ENCODE results near the gene SLC16A5. TPM values are rescaled to one million over a fixed set of nuclear protein-coding genes. Genes with fewer than 3 reads are reported as not detected.
"Not testable (repeated sequence)": the region's sequence is repeated elsewhere in the genome, so short reads cannot be mapped to it uniquely, and the experiment has no call there.

Gene SLC16A5
- total RNA-seq, 1 donor from 2014 or later: 7.1 TPM

GRCh38 chr17:75067856-75068255, 19.9 kb upstream of the SLC16A5 start:
- no peak overlapping the region for H3K27ac Mint-ChIP-seq (ENCODE audit: unreplicated experiment)
- no peaks in the 10 kb centered on the region for H3K27me3 ChIP-seq (ENCODE audit: insufficient read depth, low read length)
- H3K36me3 ChIP-seq (ENCODE audit: insufficient read depth, low read length): peaks cover 8% of the 10 kb centered on the region
- H3K4me1 ChIP-seq (ENCODE audit: insufficient read depth, low read length): peaks cover 5% of the 10 kb centered on the region
- no peaks in the 10 kb centered on the region for H3K27me3 Mint-ChIP-seq (ENCODE audit: low read depth, unreplicated experiment)
- no peaks in the 10 kb centered on the region for H3K79me2 ChIP-seq (ENCODE audit: insufficient read depth, low read length)
- H3K4me1 Mint-ChIP-seq (ENCODE audit: low read depth, unreplicated experiment): peaks cover 9% of the 10 kb centered on the region
- no peak overlapping the region for H3K27ac ChIP-seq (ENCODE audit: low read depth, low read length)
- H3K4me3 ChIP-seq (ENCODE audit: insufficient read depth, low read depth, low read length): no peak overlapping the region
- H3K9ac ChIP-seq (ENCODE audit: low read length): no peak overlapping the region
- no peak overlapping the region for H3K4me2 ChIP-seq (ENCODE audit: low read length)
- H2AFZ ChIP-seq (ENCODE audit: low read depth, low read length): no peak overlapping the region
- DNase-seq (ENCODE audit: low read depth): no peak
- no peaks in the 10 kb centered on the region for H3K9me3 Mint-ChIP-seq (ENCODE audit: unreplicated experiment)
- H3K4me3 Mint-ChIP-seq (ENCODE audit: unreplicated experiment): peak overlapping the region; percentile 20
- H3K36me3 Mint-ChIP-seq (ENCODE audit: low read depth, unreplicated experiment): peaks cover 21% of the 10 kb centered on the region
- H4K20me1 ChIP-seq (ENCODE audit: insufficient read depth, low read length): no peaks in the 10 kb centered on the region
- H3K9me3 ChIP-seq (ENCODE audit: insufficient read depth, low read depth, low read length): no peaks in the 10 kb centered on the region
- TF ChIP-seq EZH2 (IDR thresholded peaks at IDR 0.05; ENCODE audit: insufficient read depth, low read length) (no peak), CTCF (IDR thresholded peaks at IDR 0.05; ENCODE audit: insufficient read depth, low read depth, low read length) (no peak)
- no peak for FAIRE-seq

- H3K27ac Mint-ChIP-seq (ENCODE audit: unreplicated experiment): no peak overlapping the region
- no peaks in the 10 kb centered on the region for H4K20me1 ChIP-seq (ENCODE audit: insufficient read depth, low read length)
- no peaks in the 10 kb centered on the region for H3K9me3 Mint-ChIP-seq (ENCODE audit: unreplicated experiment)
- H3K36me3 Mint-ChIP-seq (ENCODE audit: low read depth, unreplicated experiment): peaks cover 16% of the 10 kb centered on the region
- peaks cover 5% of the 10 kb centered on the region for H3K4me1 ChIP-seq (ENCODE audit: insufficient read depth, low read length)
- no peak for TF ChIP-seq CTCF (IDR thresholded peaks at IDR 0.05; ENCODE audit: insufficient read depth, low read depth, low read length)
- no peak for TF ChIP-seq EZH2 (IDR thresholded peaks at IDR 0.05; ENCODE audit: insufficient read depth, low read length)
- peaks cover under 1% of the 10 kb centered on the region for H3K36me3 ChIP-seq (ENCODE audit: insufficient read depth, low read length)
- no peak overlapping the region for H3K4me2 ChIP-seq (ENCODE audit: low read length)
- no peaks in the 10 kb centered on the region for H3K27me3 Mint-ChIP-seq (ENCODE audit: low read depth, unreplicated experiment)
- no peak overlapping the region for H3K9ac ChIP-seq (ENCODE audit: low read length)
- no peaks in the 10 kb centered on the region for H3K9me3 ChIP-seq (ENCODE audit: insufficient read depth, low read depth, low read length)
- no peak for DNase-seq (ENCODE audit: low read depth)
- no peaks in the 10 kb centered on the region for H3K79me2 ChIP-seq (ENCODE audit: insufficient read depth, low read length)
- H3K27ac ChIP-seq (ENCODE audit: low read depth, low read length): no peak overlapping the region
- no peaks in the 10 kb centered on the region for H3K27me3 ChIP-seq (ENCODE audit: insufficient read depth, low read length)
- no peak overlapping the region for H2AFZ ChIP-seq (ENCODE audit: low read depth, low read length)
- no peak for FAIRE-seq
- H3K4me3 ChIP-seq (ENCODE audit: insufficient read depth, low read depth, low read length): no peak overlapping the region
- H3K4me1 Mint-ChIP-seq (ENCODE audit: low read depth, unreplicated experiment): peaks cover 9% of the 10 kb centered on the region
- no peak overlapping the region for H3K4me3 Mint-ChIP-seq (ENCODE audit: unreplicated experiment)
Observed at GRCh38 chr17:75068750-75069149, 19.0 kb upstream of the SLC16A5 start.

DNA sequence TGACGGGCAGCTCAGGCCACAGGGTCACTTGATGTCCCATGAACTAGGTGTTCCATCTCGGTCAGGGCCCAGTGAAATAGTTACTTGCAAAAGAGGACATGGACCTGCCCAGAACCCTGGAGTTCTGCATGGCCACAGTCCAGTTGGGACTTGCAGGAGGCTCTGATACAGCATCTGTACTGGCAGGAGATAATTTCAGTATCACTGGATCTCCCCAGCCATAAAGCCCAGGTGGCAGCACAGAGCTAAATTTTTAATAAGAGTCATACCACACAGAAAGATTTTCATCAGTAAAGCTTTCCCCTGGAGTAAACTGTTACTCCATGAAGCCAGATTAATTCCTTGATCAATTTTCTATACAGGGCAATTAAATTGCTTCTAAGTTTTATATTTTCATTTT, 18.0 kb upstream of the SLC16A5 start:
- Histone ChIP-seq H3K27me3 (ENCODE audit: insufficient read depth, low read length) (no peaks in the 10 kb centered on the region), H2AFZ (ENCODE audit: low read depth, low read length) (no peak overlapping the region), H3K36me3 (ENCODE audit: insufficient read depth, low read length) (no peaks in the 10 kb centered on the region), H3K9me3 (ENCODE audit: insufficient read depth, low read depth, low read length) (no peaks in the 10 kb centered on the region), H3K27ac (ENCODE audit: low read depth, low read length) (no peak overlapping the region), H3K9ac (ENCODE audit: low read length) (no peak overlapping the region), H3K4me3 (ENCODE audit: insufficient read depth, low read depth, low read length) (no peak overlapping the region), H3K4me1 (ENCODE audit: insufficient read depth, low read length) (peaks cover 5% of the 10 kb centered on the region), H3K79me2 (ENCODE audit: insufficient read depth, low read length) (no peaks in the 10 kb centered on the region), H3K4me2 (ENCODE audit: low read length) (no peak overlapping the region), H4K20me1 (ENCODE audit: insufficient read depth, low read length) (no peaks in the 10 kb centered on the region)
- FAIRE-seq (no peak), DNase-seq (ENCODE audit: low read depth) (no peak)
- TF ChIP-seq EZH2 (IDR thresholded peaks at IDR 0.05; ENCODE audit: insufficient read depth, low read length): no peak
- TF ChIP-seq CTCF (IDR thresholded peaks at IDR 0.05; ENCODE audit: insufficient read depth, low read depth, low read length): peak; percentile 34
- Mint-ChIP-seq H3K4me1 (ENCODE audit: low read depth, unreplicated experiment) (peaks cover 9% of the 10 kb centered on the region), H3K36me3 (ENCODE audit: low read depth, unreplicated experiment) (peaks cover 7% of the 10 kb centered on the region), H3K27ac (ENCODE audit: unreplicated experiment) (no peak overlapping the region), H3K9me3 (ENCODE audit: unreplicated experiment) (no peaks in the 10 kb centered on the region), H3K27me3 (ENCODE audit: low read depth, unreplicated experiment) (peaks cover under 1% of the 10 kb centered on the region), H3K4me3 (ENCODE audit: unreplicated experiment) (no peak overlapping the region)

GRCh38 chr17:75071478-75072271, 16.1 kb upstream of the SLC16A5 start:
- FAIRE-seq; H3K9me3 ChIP-seq (ENCODE audit: insufficient read depth, low read depth, low read length); H3K4me1 Mint-ChIP-seq (ENCODE audit: low read depth, unreplicated experiment); H3K79me2 ChIP-seq (ENCODE audit: insufficient read depth, low read length); H3K4me3 ChIP-seq (ENCODE audit: insufficient read depth, low read depth, low read length); H3K27me3 ChIP-seq (ENCODE audit: insufficient read depth, low read length); H3K36me3 Mint-ChIP-seq (ENCODE audit: low read depth, unreplicated experiment); H3K27me3 Mint-ChIP-seq (ENCODE audit: low read depth, unreplicated experiment); H3K9me3 Mint-ChIP-seq (ENCODE audit: unreplicated experiment); H3K4me3 Mint-ChIP-seq (ENCODE audit: unreplicated experiment); H3K27ac Mint-ChIP-seq (ENCODE audit: unreplicated experiment); H3K9ac ChIP-seq (ENCODE audit: low read length); H3K27ac ChIP-seq (ENCODE audit: low read depth, low read length); H3K36me3 ChIP-seq (ENCODE audit: insufficient read depth, low read length); H4K20me1 ChIP-seq (ENCODE audit: insufficient read depth, low read length); DNase-seq (ENCODE audit: low read depth); H3K4me2 ChIP-seq (ENCODE audit: low read length); H3K4me1 ChIP-seq (ENCODE audit: insufficient read depth, low read length); H2AFZ ChIP-seq (ENCODE audit: low read depth, low read length): not testable (repeated sequence)

All from astrocyte (in vitro differentiated cells and primary cell).